SK-N-SH (cell line): Measurements from ENCODE around the gene KISS1R. TPM values are rescaled to one million over a fixed set of nuclear protein-coding genes. Genes with fewer than 3 reads are reported as not detected.

Source experiments
- CTCF ChIA-PET: fragments of 300-600, 350-600 bp; formaldehyde crosslinking; extraction: SDS; loops from one replicate; lab custom pipeline; 2021; lab: Yijun Ruan, JAX
- POLR2A ChIA-PET: fragments of 350-600 bp; sonication (Branson Sonifier 250); formaldehyde crosslinking; extraction: SDS; loops from one replicate; lab custom pipeline; 2020; ENCODE audit warnings: antibody characterized with exemption, inconsistent platforms; lab: Yijun Ruan, JAX
- DNase-seq: peaks from one replicate; pipeline ENCODE4 v3.0.0; 2012
- H2AFZ ChIP-seq: fragments of 200-600 bp; sonication (generic); 2 replicates; pipeline ENCODE4 v1.8.1; 2016; ENCODE audit warnings: antibody characterized with exemption, mild to moderate bottlenecking, low read depth
- H3F3A ChIP-seq: fragments of 200-600 bp; sonication (generic); replicated peaks from 2 replicates; pipeline ENCODE3; 2016; ENCODE audit warnings: antibody characterized with exemption, mild to moderate bottlenecking; ENCODE audit not compliant: insufficient read depth
- H3K27ac ChIP-seq, 2 experiments: fragments of 200-500 bp in 1 of 2; fragments of 200-600 bp in 1 of 2; sonication (Bioruptor generic) in 1 of 2; sonication (generic), shearing (Covaris generic) in 1 of 2; 2 replicates each; pipeline versions ENCODE4 v1.5.1 to v1.6.1; 2014 to 2016; ENCODE audit warnings: low read depth in 2 of 2, inconsistent platforms in 1 of 2, low read length in 1 of 2, mild to moderate bottlenecking in 1 of 2, mixed read lengths in 1 of 2
- H3K27me3 ChIP-seq: fragments of 200-600 bp; sonication (generic), shearing (Covaris generic); 2 replicates; pipeline ENCODE4 v1.6.1; 2016; ENCODE audit warnings: mixed run types; ENCODE audit not compliant: insufficient read depth
- H3K36me3 ChIP-seq, 2 experiments: fragments of 200-500 bp in 1 of 2; fragments of 200-600 bp in 1 of 2; sonication (Bioruptor generic) in 1 of 2; sonication (generic) in 1 of 2; replicated peaks in 1 of 2; 2 replicates each; pipeline versions ENCODE3 to v1.5.1; 2014 to 2016; ENCODE audit warnings: low read length in 1 of 2, mild to moderate bottlenecking in 1 of 2; ENCODE audit not compliant: insufficient read depth in 2 of 2, control insufficient read depth in 1 of 2
- H3K4me1 ChIP-seq, 2 experiments: fragments of 200-500 bp in 1 of 2; fragments of 200-600 bp in 1 of 2; sonication (Bioruptor generic) in 1 of 2; sonication (generic), shearing (Covaris generic) in 1 of 2; 2 replicates each; pipeline versions ENCODE4 v1.5.1 to v1.6.1; 2014 to 2016; ENCODE audit warnings: low read depth in 1 of 2, low read length in 1 of 2, mixed run types in 1 of 2; ENCODE audit not compliant: insufficient read depth in 2 of 2, control insufficient read depth in 1 of 2
- H3K4me2 ChIP-seq: fragments of 200-600 bp; sonication (generic), shearing (Covaris generic); 2 replicates; pipeline ENCODE4 v1.6.1; 2017; ENCODE audit warnings: mixed run types
- H3K4me3 ChIP-seq, 2 experiments: fragments of 200-500 bp in 1 of 2; fragments of 200-600 bp in 1 of 2; sonication (Bioruptor generic) in 1 of 2; sonication (generic), shearing (Covaris generic) in 1 of 2; 2 replicates each; pipeline versions ENCODE4 v1.5.1 to v1.8.1; 2014 to 2016; ENCODE audit warnings: low read depth in 2 of 2, inconsistent platforms in 1 of 2, low read length in 1 of 2, mild to moderate bottlenecking in 1 of 2, mixed read lengths in 1 of 2, moderate library complexity in 1 of 2
- H3K79me2 ChIP-seq: fragments of 200-600 bp; sonication (generic); 2 replicates; pipeline ENCODE4 v1.8.1; 2017; ENCODE audit warnings: mild to moderate bottlenecking; ENCODE audit not compliant: insufficient read depth
- H3K9ac ChIP-seq: fragments of 200-600 bp; sonication (generic); 2 replicates; pipeline ENCODE4 v1.6.1; 2017; ENCODE audit warnings: mixed run types
- H3K9me2 ChIP-seq: fragments of 200-600 bp; sonication (generic); 2 replicates; pipeline ENCODE4 v1.6.1; 2017; ENCODE audit warnings: mixed run types
- H3K9me3 ChIP-seq: fragments of 200-600 bp; sonication (generic); 2 replicates; pipeline ENCODE4 v1.6.1; 2017; ENCODE audit warnings: mixed run types, mild to moderate bottlenecking, moderate library complexity
- H4K20me1 ChIP-seq: fragments of 200-600 bp; sonication (generic); 2 replicates; pipeline ENCODE4 v1.6.1; 2017; ENCODE audit warnings: mild to moderate bottlenecking, mixed run types; ENCODE audit not compliant: insufficient read depth
- CHD2 ChIP-seq: fragments of 150-350 bp; IDR thresholded peaks from 2 replicates; pipeline ENCODE4 v1.6.1; 2018; ENCODE audit warnings: low read length; ENCODE audit not compliant: partially characterized antibody
- CTCF ChIP-seq: fragments of 200-600 bp; sonication (generic); IDR thresholded peaks from 2 replicates; pipeline ENCODE4 v1.6.1; 2017; ENCODE audit warnings: antibody characterized with exemption, mild to moderate bottlenecking, moderate library complexity
- ELF1 ChIP-seq: IDR thresholded peaks from 2 replicates; pipeline ENCODE4 v1.4.0; 2012
- EP300 ChIP-seq, 2 experiments: IDR thresholded peaks; 2 replicates each; pipeline versions ENCODE4 v1.4.0 to v1.6.1; 2012; ENCODE audit warnings: borderline replicate concordance in 1 of 2, low read depth in 1 of 2, low read length in 1 of 2
- FOXJ3 ChIP-seq: sonication (generic); formaldehyde crosslinking; IDR thresholded peaks from 2 replicates; pipeline ENCODE4 v1.5.1; 2020; ENCODE audit warnings: mild to moderate bottlenecking, missing genetic modification reagents
- GATA2 ChIP-seq: sonication (generic); formaldehyde crosslinking; IDR thresholded peaks from 2 replicates; pipeline ENCODE4 v1.5.0; 2020; ENCODE audit warnings: mild to moderate bottlenecking, missing genetic modification reagents
- REST ChIP-seq: IDR thresholded peaks from 2 replicates; pipeline ENCODE4 v1.6.1; 2012; ENCODE audit warnings: mild to moderate bottlenecking, low read depth, low read length, moderate library complexity
- SMC3 ChIP-seq: IDR thresholded peaks from 2 replicates; pipeline ENCODE4 v1.6.1; 2012; ENCODE audit warnings: low read depth, low read length, improper control_type of control experiment
- TCF12 ChIP-seq: IDR thresholded peaks from 2 replicates; pipeline ENCODE4 v1.4.0; 2012
- TEAD4 ChIP-seq: IDR thresholded peaks from 2 replicates; pipeline ENCODE4 v1.4.0; 2012; ENCODE audit warnings: mild to moderate bottlenecking, borderline replicate concordance; ENCODE audit not compliant: insufficient read depth
- USF1 ChIP-seq: IDR thresholded peaks from 2 replicates; pipeline ENCODE4 v1.4.0; 2012; ENCODE audit warnings: low read depth, borderline replicate concordance
- YY1 ChIP-seq: IDR thresholded peaks from 2 replicates; pipeline ENCODE4 v1.4.0; 2012; ENCODE audit warnings: low read depth, mild to moderate bottlenecking
- ZBTB33 ChIP-seq: IDR thresholded peaks from 2 replicates; pipeline ENCODE4 v1.4.0; 2012; ENCODE audit warnings: low read depth, borderline replicate concordance
- WGBS: methylation state at CpG from one replicate; pipeline ENCODE4 v1.1.6; 2017; ENCODE audit warnings: low lambda C conversion rate; 5-methylcytosine and 5-hydroxymethylcytosine counted together
- polyA plus RNA-seq, 3 experiments: library from polyadenylated mRNA; depleted of rRNA; stranded (reverse); fragments of >200 nt; gene quantifications; 2 replicates each; pipeline ENCODE4 v1.2.3, GENCODE V29; 2012

KISS1R gene
- polyA plus RNA-seq, 1 of the 3 experiments (the other 2 are of a cell fraction): not detected

GRCh38 chr19:875265-875879 lies 41.8 kb upstream of the KISS1R start:
- WGBS: 94% methylated on average over 26 of the region's 28 CpGs
- peak; percentile 7; the same call in 1 of the 2 replicates for TF ChIP-seq CTCF
- TF ChIP-seq TCF12: no peak
- Histone ChIP-seq H3K27me3 (no peaks in the 10 kb centered on the region), H3K9me2 (no peaks in the 10 kb centered on the region), H4K20me1 (no peaks in the 10 kb centered on the region), H3K4me3 (no peak overlapping the region), H2AFZ (no peak overlapping the region), H3K4me1 (peaks cover 0 to 16% of the 10 kb centered on the region in 2 experiments; a peak in 1 of 4 replicates), H3K79me2 (no peaks in the 10 kb centered on the region), H3K4me2 (no peak overlapping the region), H3K9ac (no peak overlapping the region), H3K9me3 (no peaks in the 10 kb centered on the region), H3F3A (peaks cover 12% of the 10 kb centered on the region), H3K27ac (no peak overlapping the region), H3K36me3 (peaks cover 3 to 36% of the 10 kb centered on the region in 2 experiments)
- ChIA-PET CTCF (no interaction called here), POLR2A (no interaction called here)
- DNase-seq: no peak

- Histone ChIP-seq H3K4me1 (peaks cover 0 to 10% of the 10 kb centered on the region in 2 experiments; a peak in 1 of 4 replicates), H3K79me2 (no peaks in the 10 kb centered on the region), H3K9ac (no peak overlapping the region), H3K4me2 (no peak overlapping the region), H3K27ac (no peak overlapping the region), H3K4me3 (no peak overlapping the region), H3K36me3 (peaks cover 5 to 34% of the 10 kb centered on the region in 2 experiments), H2AFZ (no peak overlapping the region), H4K20me1 (no peaks in the 10 kb centered on the region), H3K9me3 (no peaks in the 10 kb centered on the region), H3K27me3 (no peaks in the 10 kb centered on the region), H3K9me2 (no peaks in the 10 kb centered on the region), H3F3A (peaks cover 11% of the 10 kb centered on the region)
- 92% methylated on average over 18 of the region's 18 CpGs for WGBS
- TF ChIP-seq CHD2 (no peak), SMC3 (no peak), TEAD4 (no peak), ZBTB33 (no peak), YY1 (no peak), REST (no peak), FOXJ3 (CRISPR knock-in tag) (no peak), GATA2 (CRISPR knock-in tag) (no peak), ELF1 (no peak), EP300 (IDR thresholded peaks at IDR 0.05; ENCODE audit: borderline replicate concordance in 1 of 2, low read depth in 1 of 2, low read length in 1 of 2) (no peak), USF1 (no peak)
- CTCF ChIA-PET: no interaction called here
- DNase-seq: no peak
- POLR2A ChIA-PET: no interaction called here
Measured at GRCh38 chr19:876089-876488, 41.0 kb upstream of the KISS1R start.
